Endothelial cell of umbilical vein (primary cell): Measurements from ENCODE around the gene PPCDC. TPM values are rescaled to one million over a fixed set of nuclear protein-coding genes. Genes with fewer than 3 reads are reported as not detected.

ENCODE experiments used
- BruUV-seq: library from RNA; stranded (reverse); fragments of 400-500 nt; replicated peaks from 2 replicates; lab custom pipeline; 2021; lab: Mats Ljungman, UMichigan
- CTCF ChIA-PET: fragments of 300-600, 350-600 bp; sonication (Branson Sonifier 250); formaldehyde crosslinking; loops from one replicate; lab custom pipeline; 2021; ENCODE audit warnings: antibody characterized with exemption, inconsistent platforms; lab: Charles Lee
- POLR2A ChIA-PET: fragments of 300-600, 350-600 bp; sonication (Branson Sonifier 250); formaldehyde crosslinking; loops from one replicate; lab custom pipeline; 2021; ENCODE audit warnings: antibody characterized with exemption, inconsistent platforms; lab: Charles Lee
- DNase-seq: peaks from one replicate; pipeline ENCODE4 v3.0.0-alpha.2; 2011; ENCODE audit warnings: low read depth, low spot score
- FAIRE-seq: peaks from 2 replicates; lab custom pipeline; 2011; peaks lifted over from hg19 to GRCh38; lab: Jason Lieb, UNC
- H2AFZ ChIP-seq: 2 replicates; pipeline ENCODE4 v1.6.0; 2012; ENCODE audit warnings: low read depth, low read length, control low read depth, inconsistent platforms
- H3K27ac ChIP-seq: 2 replicates; pipeline ENCODE4 v1.5.1; 2011; ENCODE audit warnings: low read depth, mild to moderate bottlenecking, control low read depth, low read length, moderate library complexity; ENCODE audit not compliant: insufficient read depth
- H3K27me3 ChIP-seq, 2 experiments: 2 replicates each; pipeline versions ENCODE4 v1.6.0 to v1.6.1; 2011; ENCODE audit warnings: low read length in 2 of 2, mixed read lengths in 1 of 2; ENCODE audit not compliant: control insufficient read depth in 2 of 2, insufficient read depth in 2 of 2
- H3K36me3 ChIP-seq, 2 experiments: 2 replicates in 1 of 2; 3 replicates in 1 of 2; pipeline ENCODE4 v1.5.1; 2011; ENCODE audit warnings: low read length in 2 of 2, mild to moderate bottlenecking in 1 of 2, moderate library complexity in 1 of 2; ENCODE audit not compliant: control insufficient read depth in 2 of 2, insufficient read depth in 2 of 2; ENCODE audit errors: extremely low read depth in 1 of 2
- H3K4me1 ChIP-seq: 3 replicates; pipeline ENCODE4 v1.5.1; 2011; ENCODE audit warnings: mild to moderate bottlenecking, low read length; ENCODE audit not compliant: control insufficient read depth, insufficient read depth; ENCODE audit errors: extremely low read depth
- H3K4me2 ChIP-seq: 2 replicates; pipeline ENCODE4 v1.6.1; 2011; ENCODE audit warnings: low read length, control low read depth, mixed read lengths; ENCODE audit not compliant: insufficient read depth
- H3K4me3 ChIP-seq, 3 experiments: fragments of 200-600 bp in 1 of 3; sonication (generic), shearing (Covaris generic) in 1 of 3; replicated peaks in 1 of 3; 2 replicates each; pipeline ENCODE4 v1.5.1; 2011 to 2016; ENCODE audit warnings: control low read depth in 3 of 3, low read length in 3 of 3, mild to moderate bottlenecking in 2 of 3, inconsistent platforms in 1 of 3, low read depth in 1 of 3, moderate library complexity in 1 of 3; ENCODE audit not compliant: insufficient read depth in 1 of 3
- H3K79me2 ChIP-seq: 2 replicates; pipeline ENCODE4 v1.6.0; 2012; ENCODE audit warnings: low read length, inconsistent platforms; ENCODE audit not compliant: control insufficient read depth, insufficient read depth
- H3K9ac ChIP-seq: replicated peaks from 2 replicates; pipeline ENCODE3; 2011; ENCODE audit warnings: low read length, control low read depth; ENCODE audit not compliant: insufficient read depth; ENCODE audit errors: extremely low read depth
- H3K9me1 ChIP-seq: replicated peaks from 3 replicates; pipeline ENCODE4 v1.6.0; 2011; ENCODE audit warnings: mild to moderate bottlenecking, low read length; ENCODE audit not compliant: control insufficient read depth, insufficient read depth; ENCODE audit errors: extremely low read depth
- H3K9me3 ChIP-seq: replicated peaks from 2 replicates; pipeline ENCODE4 v1.5.1; 2012; ENCODE audit warnings: low read length, inconsistent platforms; ENCODE audit not compliant: control insufficient read depth, insufficient read depth
- H4K20me1 ChIP-seq: replicated peaks from 2 replicates; pipeline ENCODE3; 2011; ENCODE audit warnings: mild to moderate bottlenecking, low read length; ENCODE audit not compliant: control insufficient read depth, insufficient read depth; ENCODE audit errors: extremely low read depth
- EZH2 ChIP-seq: IDR thresholded peaks from 2 replicates; pipeline ENCODE4 v1.6.1; 2012; ENCODE audit warnings: borderline replicate concordance, low read depth, mild to moderate bottlenecking, moderate library complexity, low read length, inconsistent platforms; ENCODE audit not compliant: severe bottlenecking
- FOS ChIP-seq: IDR thresholded peaks from 2 replicates; pipeline ENCODE4 v1.6.1; 2011; ENCODE audit warnings: mild to moderate bottlenecking, low read length, moderate library complexity, borderline replicate concordance; ENCODE audit not compliant: insufficient read depth
- GATA2 ChIP-seq: IDR thresholded peaks from 2 replicates; pipeline ENCODE4 v1.7.0; 2011; ENCODE audit warnings: low read depth, mild to moderate bottlenecking, moderate library complexity, mixed read lengths, low read length; ENCODE audit not compliant: insufficient read length, insufficient read depth
- JUN ChIP-seq: IDR thresholded peaks from 2 replicates; pipeline ENCODE4 v1.6.1; 2011; ENCODE audit warnings: borderline replicate concordance, low read depth; ENCODE audit not compliant: insufficient read length, insufficient read depth
- MYC ChIP-seq: IDR thresholded peaks from one replicate; pipeline ENCODE4 v1.6.1; 2011; ENCODE audit warnings: mild to moderate bottlenecking, low read depth, low read length
- POLR2A ChIP-seq: IDR thresholded peaks from 2 replicates; pipeline ENCODE4 v1.6.1; 2012; ENCODE audit warnings: low read depth, mild to moderate bottlenecking, control low read depth, low read length
- POLR2AphosphoS5 ChIP-seq: IDR thresholded peaks from 2 replicates; pipeline ENCODE4 v1.6.1; 2012; ENCODE audit warnings: low read depth, mild to moderate bottlenecking, control low read depth, low read length, moderate library complexity; ENCODE audit not compliant: insufficient read depth
- dilution Hi-C: fragments of 300-500 bp; cut with MboI; formaldehyde crosslinking; loops from one replicate; pipeline ENCODE4 v1.15.0; 2019; ENCODE audit warnings: low sequenced_read_pairs; ENCODE audit not compliant: extremely low pct_ligation_motif_present
- intact Hi-C: fragments of 100-400 bp; cut with micrococcal nuclease; formaldehyde crosslinking; loops from one replicate; pipeline ENCODE4 v1.10.0; 2022
- polyA plus RNA-seq, 4 experiments: library from polyadenylated mRNA; depleted of rRNA in 3 of 4; stranded (reverse) in 3 of 4; unstranded in 1 of 4; fragments of >200 nt; gene quantifications; 2 replicates each; pipeline versions ENCODE4 v1.2.1 to v1.2.3, GENCODE V29; 2011 to 2012; ENCODE audit warnings: missing spikeins in 1 of 4
- total RNA-seq: library from RNA; stranded (reverse); gene quantifications from 2 replicates; pipeline ENCODE4 v1.2.3, GENCODE V29; 2021
- TF ChIP-seq, protein P1 (sequence below), 2 donors: IDR thresholded peaks; 1 replicate in 1 of 2; 2 replicates in 1 of 2; pipeline ENCODE4 v1.5.1; 2011; ENCODE audit warnings: low read length in 2 of 2, mild to moderate bottlenecking in 2 of 2, moderate library complexity in 2 of 2, control low read depth in 1 of 2, inconsistent platforms in 1 of 2, low read depth in 1 of 2; ENCODE audit not compliant: insufficient read depth in 1 of 2; ENCODE audit errors: extremely low read depth in 1 of 2
- TF ChIP-seq, protein P2 (sequence below): IDR thresholded peaks from 2 replicates; pipeline ENCODE4 v1.6.1; 2011; ENCODE audit not compliant: insufficient read depth, insufficient read length

PPCDC gene
- total and polyA plus RNA-seq, 2 donors (not counting 3 experiments of a cell fraction or from before 2014, with no cell fraction given): 14.5 to 21.4 TPM

DNA sequence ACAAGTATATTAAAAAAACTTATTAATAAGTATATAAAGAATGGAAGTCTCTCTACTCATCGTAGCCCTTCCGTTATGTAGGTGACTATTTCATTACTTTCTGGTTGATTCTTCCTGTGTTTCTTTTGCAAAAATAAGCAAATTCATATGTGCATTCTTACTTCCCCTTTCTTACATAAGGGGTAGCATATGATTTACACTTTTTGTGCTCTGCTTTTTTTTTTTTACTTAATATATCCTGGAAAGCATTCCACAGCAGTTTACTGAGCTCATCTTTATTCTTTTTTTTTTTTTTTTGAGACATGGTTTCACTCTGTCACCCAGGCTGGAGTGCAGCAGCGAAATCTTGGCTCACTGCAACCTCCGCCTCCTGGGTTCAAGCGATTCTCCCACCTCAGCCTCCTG is 15.2 kb upstream of the PPCDC start:
- CTCF ChIA-PET: no interaction called here
- H4K20me1 ChIP-seq: no peaks in the 10 kb centered on the region
- intact Hi-C loops: no loop called here
- H3K9ac ChIP-seq: no peak overlapping the region
- no peak overlapping the region for H3K4me3 ChIP-seq
- FAIRE-seq (no peak), DNase-seq (no peak)
- no peaks in the 10 kb centered on the region for H3K79me2 ChIP-seq
- H3K4me1 ChIP-seq: no peaks in the 10 kb centered on the region
- H3K27me3 ChIP-seq: peaks cover 0 to 9% of the 10 kb centered on the region in 2 experiments
- no peaks in the 10 kb centered on the region for H3K9me3 ChIP-seq
- H2AFZ ChIP-seq: no peak overlapping the region
- H3K27ac ChIP-seq: no peak overlapping the region
- no peaks in the 10 kb centered on the region for H3K9me1 ChIP-seq
- no TSS peak for BruUV-seq
- POLR2A ChIA-PET: no interaction called here
- no peaks in the 10 kb centered on the region for H3K36me3 ChIP-seq
- no peak for TF ChIP-seq JUN
- no peak for TF ChIP-seq GATA2
- H3K4me2 ChIP-seq: no peak overlapping the region
- dilution Hi-C loops: no loop called here

DNA sequence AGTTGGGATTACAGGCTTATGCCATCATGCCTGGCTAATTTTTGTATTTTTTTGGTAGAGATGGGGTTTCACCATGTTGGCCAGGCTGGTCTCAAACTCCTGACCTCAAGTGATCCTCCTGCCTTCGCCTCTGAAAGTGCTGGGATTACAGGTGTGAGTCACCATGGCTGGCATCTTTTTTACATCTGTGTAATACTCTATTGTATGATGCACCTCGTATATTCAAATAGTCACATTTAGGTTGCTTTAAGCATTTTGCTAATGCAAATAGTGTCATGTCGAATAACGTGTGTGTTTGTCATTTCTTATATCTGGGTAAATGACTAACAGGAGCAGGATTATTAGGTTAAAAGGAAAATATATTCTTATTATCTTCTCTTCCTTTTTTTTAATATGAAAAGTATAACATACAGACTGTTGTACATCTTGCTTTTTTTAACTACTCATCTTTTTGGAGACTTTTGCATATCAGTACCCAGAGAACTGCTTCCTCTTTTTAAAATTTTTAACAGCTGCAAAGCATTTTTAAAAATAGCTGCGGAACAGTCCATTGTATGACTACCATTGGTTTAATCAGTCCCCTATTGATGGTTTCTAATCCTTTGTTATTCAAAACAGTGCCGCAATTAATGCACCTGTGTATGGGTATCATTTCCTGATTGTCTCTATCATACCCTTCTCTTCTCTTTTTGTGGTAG is 14.6 kb upstream of the PPCDC start:
- no peak overlapping the region for H3K27ac ChIP-seq
- POLR2A ChIA-PET: no interaction called here
- TF ChIP-seq GATA2 (no peak), POLR2AphosphoS5 (no peak), FOS (no peak), MYC (no peak), JUN (no peak), EZH2 (no peak), POLR2A (no peak)
- TF ChIP-seq, protein P1, sequence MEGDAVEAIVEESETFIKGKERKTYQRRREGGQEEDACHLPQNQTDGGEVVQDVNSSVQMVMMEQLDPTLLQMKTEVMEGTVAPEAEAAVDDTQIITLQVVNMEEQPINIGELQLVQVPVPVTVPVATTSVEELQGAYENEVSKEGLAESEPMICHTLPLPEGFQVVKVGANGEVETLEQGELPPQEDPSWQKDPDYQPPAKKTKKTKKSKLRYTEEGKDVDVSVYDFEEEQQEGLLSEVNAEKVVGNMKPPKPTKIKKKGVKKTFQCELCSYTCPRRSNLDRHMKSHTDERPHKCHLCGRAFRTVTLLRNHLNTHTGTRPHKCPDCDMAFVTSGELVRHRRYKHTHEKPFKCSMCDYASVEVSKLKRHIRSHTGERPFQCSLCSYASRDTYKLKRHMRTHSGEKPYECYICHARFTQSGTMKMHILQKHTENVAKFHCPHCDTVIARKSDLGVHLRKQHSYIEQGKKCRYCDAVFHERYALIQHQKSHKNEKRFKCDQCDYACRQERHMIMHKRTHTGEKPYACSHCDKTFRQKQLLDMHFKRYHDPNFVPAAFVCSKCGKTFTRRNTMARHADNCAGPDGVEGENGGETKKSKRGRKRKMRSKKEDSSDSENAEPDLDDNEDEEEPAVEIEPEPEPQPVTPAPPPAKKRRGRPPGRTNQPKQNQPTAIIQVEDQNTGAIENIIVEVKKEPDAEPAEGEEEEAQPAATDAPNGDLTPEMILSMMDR (IDR thresholded peaks at IDR 0.05; ENCODE audit: extremely low read depth in 1 of 2, insufficient read depth in 1 of 2, low read depth in 1 of 2, low read length in 2 of 2): no peak
- TF ChIP-seq, protein P2, sequence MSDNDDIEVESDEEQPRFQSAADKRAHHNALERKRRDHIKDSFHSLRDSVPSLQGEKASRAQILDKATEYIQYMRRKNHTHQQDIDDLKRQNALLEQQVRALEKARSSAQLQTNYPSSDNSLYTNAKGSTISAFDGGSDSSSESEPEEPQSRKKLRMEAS: no peak

More for the DNA sequence above, 14.6 kb upstream of the PPCDC start:
- Histone ChIP-seq H3K4me2 (no peak overlapping the region), H3K79me2 (no peaks in the 10 kb centered on the region), H3K36me3 (no peaks in the 10 kb centered on the region), H3K9me1 (no peaks in the 10 kb centered on the region), H3K27me3 (peaks cover 0 to 9% of the 10 kb centered on the region in 2 experiments), H2AFZ (no peak overlapping the region), H4K20me1 (no peaks in the 10 kb centered on the region), H3K4me3 (no peak overlapping the region), H3K9ac (no peak overlapping the region), H3K9me3 (no peaks in the 10 kb centered on the region), H3K4me1 (no peaks in the 10 kb centered on the region)
- FAIRE-seq (no peak), DNase-seq (no peak)
- dilution Hi-C loops (no loop called here), intact Hi-C loops (no loop called here)
- no TSS peak for BruUV-seq
- CTCF ChIA-PET: no interaction called here
